GM13976 (cell line): ENCODE results near the gene IGLON5.

Experiments
- DNase-seq: peaks from one replicate; pipeline ENCODE4 v3.0.0; 2012; ENCODE audit warnings: low spot score
- CTCF ChIP-seq: IDR thresholded peaks from 2 replicates; pipeline ENCODE4 v1.5.1; 2012; ENCODE audit warnings: borderline replicate concordance, mild to moderate bottlenecking; ENCODE audit not compliant: insufficient read depth; ENCODE audit errors: extremely low read depth, missing control alignments, control extremely low read depth
- in situ Hi-C: fragments of 300-500 bp; cut with MboI; formaldehyde crosslinking; loops from one replicate; pipeline ENCODE4 v1.12.0; 2022; ENCODE audit warnings: low sequenced_read_pairs, mixed read lengths, inconsistent platforms; ENCODE audit not compliant: unreplicated experiment

Gene IGLON5

GRCh38 chr19:51282335-51282734 lies 29.1 kb upstream of the IGLON5 start:
- no peak for DNase-seq
- TF ChIP-seq CTCF = no peak
- in situ Hi-C loops = no loop called here

- in situ Hi-C loops = no loop called here
- DNase-seq = no peak
- no peak for TF ChIP-seq CTCF
These were observed 25.8 kb upstream of the IGLON5 start for GRCh38 chr19:51285682-51286081.

GRCh38 chr19:51289635-51290034 lies 21.8 kb upstream of the IGLON5 start:
- in situ Hi-C loops = no loop called here

GRCh38 chr19:51292971-51293370 lies 18.5 kb upstream of the IGLON5 start:
- DNase-seq = no peak
- in situ Hi-C loops = no loop called here
- no peak for TF ChIP-seq CTCF

More at GRCh38 chr19:51289635-51290034, 21.8 kb upstream of the IGLON5 start:
- no peak for TF ChIP-seq CTCF
- no peak for DNase-seq

GRCh38 chr19:51293571-51294210 lies 17.8 kb upstream of the IGLON5 start:
- no peak for TF ChIP-seq CTCF
- no peak for DNase-seq
- in situ Hi-C loops = no loop called here

GRCh38 chr19:51294211-51294976 lies 17.1 kb upstream of the IGLON5 start:
- in situ Hi-C loops = no loop called here
- TF ChIP-seq CTCF = no peak
- DNase-seq = no peak

GRCh38 chr19:51294977-51295375 lies 16.5 kb upstream of the IGLON5 start:
- in situ Hi-C loops = no loop called here
- no peak for DNase-seq
- no peak for TF ChIP-seq CTCF
